Thoracic aorta (tissue), 2 donors: ENCODE measurements around the gene ELOVL3. TPM values are rescaled to one million over a fixed set of nuclear protein-coding genes. Genes with fewer than 3 reads are reported as not detected.

Experiments
- ATAC-seq: fragments of 150-250 bp; one replicate; pipeline ENCODE4 v1.8.0; 2017; ENCODE audit warnings: low read depth; ENCODE audit not compliant: insufficient number of reproducible peaks, low FRiP score
- DNase-seq: peaks from one replicate; pipeline ENCODE4 v3.0.0-alpha.2; 2020; ENCODE audit warnings: low spot score
- H3K27ac ChIP-seq, 2 donors: fragments of 200-600 bp; sonication (generic); 1 replicate in 1 of 2; 2 replicates in 1 of 2; pipeline ENCODE4 v1.5.1; 2016; ENCODE audit warnings: mild to moderate bottlenecking in 2 of 2, moderate library complexity in 2 of 2
- H3K27me3 ChIP-seq: fragments of 200-600 bp; sonication (generic); replicated peaks from 2 replicates; pipeline ENCODE4 v1.6.0; 2016; ENCODE audit warnings: mild to moderate bottlenecking; ENCODE audit not compliant: insufficient read depth
- H3K36me3 ChIP-seq: fragments of 200-600 bp; sonication (generic); one replicate; pipeline ENCODE4 v1.5.1; 2016
- H3K4me1 ChIP-seq, 2 donors: fragments of 200-600 bp; sonication (generic); 1 replicate in 1 of 2; 2 replicates in 1 of 2; pipeline versions ENCODE4 v1.5.1 to v1.6.0; 2016; ENCODE audit warnings: low read depth in 2 of 2, mild to moderate bottlenecking in 1 of 2; ENCODE audit not compliant: control insufficient read depth in 1 of 2
- H3K4me3 ChIP-seq: fragments of 200-600 bp; sonication (generic); 2 replicates; pipeline ENCODE4 v1.5.1; 2016; ENCODE audit warnings: mild to moderate bottlenecking
- H3K9me3 ChIP-seq: fragments of 200-600 bp; sonication (generic); 2 replicates; pipeline ENCODE4 v1.5.1; 2016
- CTCF ChIP-seq: fragments of 200-600 bp; sonication (generic); IDR thresholded peaks from one replicate; pipeline ENCODE4 v1.5.1; 2019; ENCODE audit warnings: antibody characterized with exemption
- total RNA-seq, 2 donors: library from RNA; depleted of rRNA; stranded (reverse); fragments of >200 nt; gene quantifications; one replicate each; pipeline versions ENCODE4 v1.1.0 to v1.2.3, GENCODE V29; 2016

ELOVL3 gene
- total RNA-seq, 2 donors from 2014 or later = not detected

GRCh38 chr10:102229810-102230263, 3.7 kb downstream of the ELOVL3 start:
- Histone ChIP-seq H3K27ac (no peak overlapping the region), H3K9me3 (no peaks in the 10 kb centered on the region), H3K4me3 (peak overlapping the region; percentile 70), H3K27me3 (peaks cover 11% of the 10 kb centered on the region), H3K36me3 (no peaks in the 10 kb centered on the region), H3K4me1 (peaks cover 17 to 27% of the 10 kb centered on the region in 2 donors)
- DNase-seq (no peak), ATAC-seq (peak; percentile 29)
- TF ChIP-seq CTCF = peak; percentile 93

DNA sequence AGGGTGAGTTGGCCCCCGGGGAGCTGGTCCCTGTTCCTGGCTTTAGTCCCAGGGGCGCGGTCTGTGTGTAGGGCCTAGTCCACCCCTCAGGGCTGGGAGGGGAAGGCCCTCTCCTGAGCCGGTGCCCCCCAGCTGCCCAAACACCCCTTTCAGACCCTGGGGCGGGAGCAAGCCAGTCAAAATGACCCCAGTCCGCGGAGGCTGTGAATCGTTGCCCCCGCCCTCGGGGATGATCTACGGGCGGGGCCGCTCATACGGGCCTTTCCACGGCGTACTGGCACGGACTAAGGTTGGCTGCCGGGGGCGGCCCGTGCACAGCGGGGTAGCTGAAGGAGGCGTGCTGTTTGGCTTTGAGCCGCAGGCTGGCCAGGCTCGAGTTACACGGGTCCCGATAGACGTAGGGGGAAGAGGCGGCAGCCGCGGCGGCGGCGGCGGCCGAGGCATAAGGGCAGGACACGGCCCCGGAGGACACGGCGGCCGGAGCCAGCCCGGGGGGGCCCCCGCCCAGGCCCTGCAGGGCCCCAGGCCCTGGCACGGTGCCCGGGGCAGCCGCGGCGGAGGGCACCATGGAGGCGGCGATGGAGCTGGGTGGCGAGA, 4.3 kb downstream of the ELOVL3 start:
- Histone ChIP-seq H3K4me1 (peaks cover 17 to 27% of the 10 kb centered on the region in 2 donors), H3K9me3 (no peaks in the 10 kb centered on the region), H3K36me3 (no peaks in the 10 kb centered on the region), H3K27me3 (peaks cover 11% of the 10 kb centered on the region), H3K27ac (no peak overlapping the region), H3K4me3 (peak overlapping the region; percentile 70)
- ATAC-seq (no peak), DNase-seq (no peak)
- no peak for TF ChIP-seq CTCF

DNA sequence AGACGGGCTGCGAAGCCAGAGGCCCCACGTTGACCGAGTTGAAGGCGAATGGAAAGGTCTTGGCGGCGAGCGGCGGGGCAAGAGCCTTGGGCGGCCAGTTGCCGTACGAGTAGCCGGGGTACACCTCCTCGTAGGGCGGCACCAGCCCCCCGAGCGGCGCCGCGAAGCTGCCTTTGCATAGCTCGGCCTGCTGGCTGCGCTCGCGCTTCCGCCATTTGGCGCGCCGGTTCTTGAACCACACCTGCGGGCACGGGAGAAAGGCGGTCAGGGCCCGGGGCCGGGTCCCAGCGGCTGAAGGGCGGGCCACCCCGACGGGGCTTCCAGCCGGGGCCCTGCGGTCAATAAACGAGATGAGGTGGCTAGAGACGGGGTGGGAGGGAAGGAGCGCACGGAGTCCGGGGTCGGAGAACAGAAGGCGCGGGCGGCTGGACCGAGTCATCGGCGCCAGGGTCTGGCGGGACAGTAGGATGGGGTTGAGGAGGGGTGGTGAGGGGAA, 4.8 kb downstream of the ELOVL3 start:
- peak; percentile 3 for TF ChIP-seq CTCF
- H3K27ac ChIP-seq = no peak overlapping the region
- ATAC-seq (no peak), DNase-seq (no peak)
- peak overlapping the region; percentile 70 for H3K4me3 ChIP-seq
- H3K9me3 ChIP-seq = no peaks in the 10 kb centered on the region
- H3K36me3 ChIP-seq = no peaks in the 10 kb centered on the region
- H3K27me3 ChIP-seq = peaks cover 11% of the 10 kb centered on the region
- peaks cover 17 to 27% of the 10 kb centered on the region in 2 donors for H3K4me1 ChIP-seq

DNA sequence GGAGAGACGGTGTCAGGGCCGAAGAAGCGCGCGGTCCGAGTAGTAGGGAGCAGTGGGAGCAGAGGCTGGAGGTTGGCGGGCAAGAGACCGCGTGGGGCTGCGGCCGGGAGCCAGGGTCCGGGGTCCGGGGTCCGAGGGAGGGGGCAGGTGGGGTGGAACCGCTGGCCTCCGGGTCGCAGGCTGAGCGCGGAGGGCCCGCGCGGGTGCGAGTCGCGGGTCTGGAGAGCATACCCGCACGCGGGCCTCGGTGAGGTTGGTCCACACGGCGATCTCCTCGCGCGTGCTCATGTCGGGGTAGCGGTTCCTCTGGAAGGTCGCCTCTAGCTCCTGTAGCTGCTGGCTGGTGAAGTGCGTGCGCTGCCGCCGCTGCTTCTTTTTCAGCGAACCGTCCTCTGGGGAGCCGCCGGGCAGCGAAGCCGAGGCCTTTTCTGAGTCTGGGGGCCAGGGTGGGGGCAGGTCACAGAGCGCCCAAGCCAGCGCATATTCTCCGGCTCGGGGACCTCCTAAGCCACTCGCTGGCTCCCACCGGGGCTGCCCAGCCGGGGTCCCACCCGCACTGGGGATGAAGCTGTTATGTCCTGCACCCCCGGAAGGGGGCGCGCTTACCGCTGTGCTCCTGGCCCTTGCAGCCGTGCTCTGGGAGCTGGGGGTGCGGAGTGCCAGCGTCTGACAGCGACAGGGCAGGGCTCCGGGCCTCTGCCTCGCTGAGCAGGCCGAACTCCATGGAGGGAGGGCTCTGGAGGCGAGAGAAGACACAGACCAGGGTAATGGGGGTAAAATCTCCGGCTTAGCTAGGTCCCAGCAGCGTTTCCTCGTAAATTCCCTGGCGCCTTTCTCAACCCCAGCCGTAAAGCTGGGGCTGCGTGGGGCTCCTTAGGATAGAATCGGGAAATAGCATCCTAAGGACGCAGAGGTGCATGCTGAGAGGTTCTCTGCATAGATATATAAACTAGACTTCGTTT, 5.5 kb downstream of the ELOVL3 start:
- DNase-seq (no peak), ATAC-seq (no peak)
- peak overlapping the region; percentile 70 for H3K4me3 ChIP-seq
- H3K27ac ChIP-seq = no peak overlapping the region
- peaks cover 14 to 22% of the 10 kb centered on the region in 2 donors for H3K4me1 ChIP-seq
- H3K9me3 ChIP-seq = no peaks in the 10 kb centered on the region
- peak; percentile 50 for TF ChIP-seq CTCF
- H3K36me3 ChIP-seq = no peaks in the 10 kb centered on the region
- H3K27me3 ChIP-seq = peaks cover 11% of the 10 kb centered on the region

DNA sequence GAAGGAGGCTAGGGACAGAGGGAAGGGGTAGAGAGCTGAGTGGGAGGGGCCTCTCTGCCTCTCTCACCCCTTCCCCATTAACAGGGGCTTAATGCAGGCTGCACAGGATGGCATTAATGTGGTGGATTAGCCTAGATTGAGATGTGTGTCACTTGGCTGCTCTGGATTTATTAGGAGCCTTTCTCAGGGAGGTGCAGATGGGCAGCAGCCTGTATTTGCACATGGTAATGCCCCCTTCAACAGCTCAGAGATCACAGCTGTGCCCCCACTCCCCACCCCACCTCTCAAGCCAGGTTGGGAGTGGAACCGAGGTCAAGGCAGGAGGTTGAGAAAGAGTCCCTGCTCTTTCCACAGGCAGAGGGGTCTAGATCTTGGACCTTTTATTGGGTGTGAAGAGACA, 7.9 kb downstream of the ELOVL3 start:
- Histone ChIP-seq H3K27me3 (peaks cover 11% of the 10 kb centered on the region), H3K4me3 (no peak overlapping the region), H3K4me1 (peaks cover 13 to 20% of the 10 kb centered on the region in 2 donors), H3K27ac (no peak overlapping the region), H3K9me3 (no peaks in the 10 kb centered on the region), H3K36me3 (no peaks in the 10 kb centered on the region)
- DNase-seq = no peak
- ATAC-seq = no peak
- TF ChIP-seq CTCF = no peak
